Activated gamma-delta T cell treated with Interleukin-2 at 50 U/mL for 16 hours (primary cell): Measurements from ENCODE around the gene B4GALT3.

ENCODE experiments used
- DNase-seq: peaks from one replicate; pipeline ENCODE4 v3.0.0-alpha.2; 2020

B4GALT3 gene

GRCh38 chr1:161201836-161202712 lies 24.8 kb upstream of the B4GALT3 start, which contains the start of gene NDUFS2:
TSS of gene NDUFS2 (plus strand) at chr1:161202367. CDS start at chr1:161202386, 19 bp downstream.
- peak; percentile 95 for DNase-seq

- no peak for DNase-seq
Observed at GRCh38 chr1:161200992-161201835, 23.9 kb upstream of the B4GALT3 start.

DNA sequence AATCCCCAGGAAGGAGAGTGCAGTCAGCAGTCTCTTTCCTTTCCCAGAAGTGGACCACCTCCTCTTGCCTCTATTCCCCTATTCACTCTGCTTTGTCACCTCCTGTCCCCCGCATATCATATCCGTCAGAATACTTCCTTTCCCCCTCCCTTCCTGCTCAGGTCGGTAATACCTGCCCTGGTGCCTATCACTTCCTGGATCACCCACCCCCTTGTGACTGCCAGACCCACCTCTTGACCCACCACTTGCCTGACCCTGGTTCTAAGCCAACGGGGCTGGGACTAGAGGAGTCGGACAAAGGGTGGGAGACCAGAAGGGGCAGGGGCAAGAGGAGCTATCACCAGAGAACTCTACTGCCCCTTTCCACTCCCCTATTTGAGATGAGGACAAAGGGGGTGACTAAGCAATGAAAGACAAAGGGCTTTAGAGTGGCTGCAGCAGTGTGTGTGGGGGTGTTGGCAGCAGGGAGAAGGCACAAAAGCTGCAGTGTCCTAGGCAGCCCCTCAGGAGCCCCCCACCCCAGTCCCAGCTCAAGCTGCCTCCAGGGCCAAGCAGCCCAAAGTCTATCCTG lies 23.2 kb upstream of the B4GALT3 start:
- DNase-seq = no peak

- no peak for DNase-seq
Observed at GRCh38 chr1:161199506-161200139, 22.3 kb upstream of the B4GALT3 start.

DNA sequence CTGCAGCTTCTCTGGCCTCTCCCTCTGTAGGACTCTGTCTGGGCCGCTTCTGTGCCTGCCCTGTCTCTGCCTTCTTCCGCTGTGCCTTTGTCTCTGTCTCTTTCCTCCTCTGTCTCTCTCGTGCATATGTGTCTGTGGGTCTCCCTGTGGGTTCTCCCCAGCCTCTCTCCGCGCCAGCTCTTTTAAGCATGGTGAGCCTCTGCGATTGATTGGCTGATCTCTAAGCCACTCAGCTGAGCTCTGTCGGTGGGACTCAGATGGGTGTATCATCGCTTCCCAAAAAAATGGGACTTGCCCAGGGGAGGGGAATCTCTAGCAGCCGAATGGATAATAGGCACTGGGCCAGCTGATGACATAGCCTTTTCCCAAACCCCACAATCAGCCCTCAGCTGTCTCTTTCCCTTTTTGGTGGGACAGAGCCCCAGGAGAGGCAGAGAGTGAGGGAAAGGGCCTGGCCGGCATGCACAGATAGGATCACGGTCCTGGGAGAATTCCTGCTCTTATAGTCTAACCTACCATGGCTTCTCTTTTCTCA lies 21.7 kb upstream of the B4GALT3 start, which contains the start of gene ADAMTS4:
Gene ADAMTS4, minus strand, starts transcription at position 158 of the 535 bp plus-strand sequence. CDS start 427 bp downstream, outside the sequence.
- DNase-seq = no peak

- DNase-seq = no peak
Observed at GRCh38 chr1:161198194-161198896, 21.0 kb upstream of the B4GALT3 start.

DNA sequence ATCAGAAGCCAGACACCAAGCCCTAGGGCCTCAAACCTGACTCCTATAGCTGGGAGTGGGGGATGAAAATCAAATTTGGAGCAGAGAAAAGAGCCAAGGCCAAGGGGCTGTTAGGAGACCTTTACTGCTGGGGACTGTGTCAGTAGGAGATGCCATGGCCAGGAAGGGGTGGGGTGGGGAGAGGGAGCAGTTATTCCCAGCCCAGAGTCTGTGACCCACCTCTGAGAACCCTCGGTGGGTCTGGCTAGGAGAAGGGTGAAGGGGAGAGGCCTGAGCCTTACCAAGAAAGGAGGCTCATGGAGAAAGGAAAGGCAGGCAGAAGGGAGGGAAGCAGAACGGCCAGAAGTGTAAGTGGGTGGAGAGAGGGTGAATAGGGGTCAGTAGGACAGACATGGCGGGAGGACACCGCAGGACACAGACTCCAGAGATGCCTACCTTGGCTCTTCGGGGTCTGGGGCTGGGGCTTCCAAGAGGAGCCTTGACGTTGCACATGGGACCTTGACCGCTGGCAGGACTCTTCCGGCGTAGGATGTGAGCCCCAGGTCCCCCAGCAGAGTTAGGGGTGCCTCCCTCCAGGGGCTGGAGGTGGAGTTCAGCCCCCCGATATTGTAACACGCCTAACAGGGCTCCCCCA lies 20.4 kb upstream of the B4GALT3 start:
- DNase-seq = no peak

DNA sequence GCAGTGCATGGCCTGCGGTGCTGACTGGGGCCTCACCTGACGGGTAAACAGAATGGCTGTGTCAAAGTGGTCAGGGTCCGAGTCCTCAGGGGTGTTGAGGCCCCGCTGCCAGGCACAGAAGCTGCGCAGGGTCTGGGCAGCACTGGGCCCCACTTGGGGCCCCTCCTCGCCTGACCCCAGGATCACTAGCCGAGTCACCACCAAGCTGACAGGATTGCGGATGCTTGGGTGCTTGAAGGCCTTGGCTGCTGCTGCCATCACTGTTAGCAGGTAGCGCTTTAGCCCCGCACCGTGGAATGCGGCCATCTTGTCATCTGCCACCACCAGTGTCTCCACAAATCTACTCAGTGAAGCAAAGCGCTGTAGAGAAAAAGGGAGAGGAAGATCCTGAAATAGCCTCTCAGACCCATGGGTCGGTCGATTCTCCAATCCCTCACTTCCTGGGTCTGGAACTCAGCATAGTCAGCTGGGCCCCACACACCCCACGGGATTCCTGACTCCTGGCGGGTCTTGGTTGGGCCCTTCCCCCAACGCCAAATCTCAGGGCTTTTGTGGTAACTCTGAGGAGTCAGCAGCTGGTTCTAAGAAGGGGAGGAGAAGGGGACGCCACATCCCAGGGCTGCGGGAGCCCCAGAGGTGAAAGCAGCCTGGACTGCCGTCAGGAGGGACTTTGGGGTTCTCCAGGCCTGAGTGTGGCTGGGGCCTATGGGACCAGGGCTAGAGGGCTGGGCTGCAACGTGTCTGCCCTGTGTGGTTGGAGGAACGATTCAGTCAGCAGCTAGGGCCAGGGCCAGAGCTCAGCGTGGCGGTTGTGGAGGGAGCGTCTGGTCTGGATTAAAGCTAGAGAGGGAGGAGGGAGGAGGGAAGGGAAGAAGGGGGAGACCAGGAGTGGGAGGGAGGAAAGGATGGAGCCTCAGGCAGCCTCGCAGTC lies 19.5 kb upstream of the B4GALT3 start:
- no peak for DNase-seq

- no peak for DNase-seq
Observed at GRCh38 chr1:161196111-161196510, 18.8 kb upstream of the B4GALT3 start.

- no peak for DNase-seq
Observed at GRCh38 chr1:161195171-161195570, 17.9 kb upstream of the B4GALT3 start.

GRCh38 chr1:161193561-161194235 lies 16.4 kb upstream of the B4GALT3 start:
- DNase-seq = no peak

DNA sequence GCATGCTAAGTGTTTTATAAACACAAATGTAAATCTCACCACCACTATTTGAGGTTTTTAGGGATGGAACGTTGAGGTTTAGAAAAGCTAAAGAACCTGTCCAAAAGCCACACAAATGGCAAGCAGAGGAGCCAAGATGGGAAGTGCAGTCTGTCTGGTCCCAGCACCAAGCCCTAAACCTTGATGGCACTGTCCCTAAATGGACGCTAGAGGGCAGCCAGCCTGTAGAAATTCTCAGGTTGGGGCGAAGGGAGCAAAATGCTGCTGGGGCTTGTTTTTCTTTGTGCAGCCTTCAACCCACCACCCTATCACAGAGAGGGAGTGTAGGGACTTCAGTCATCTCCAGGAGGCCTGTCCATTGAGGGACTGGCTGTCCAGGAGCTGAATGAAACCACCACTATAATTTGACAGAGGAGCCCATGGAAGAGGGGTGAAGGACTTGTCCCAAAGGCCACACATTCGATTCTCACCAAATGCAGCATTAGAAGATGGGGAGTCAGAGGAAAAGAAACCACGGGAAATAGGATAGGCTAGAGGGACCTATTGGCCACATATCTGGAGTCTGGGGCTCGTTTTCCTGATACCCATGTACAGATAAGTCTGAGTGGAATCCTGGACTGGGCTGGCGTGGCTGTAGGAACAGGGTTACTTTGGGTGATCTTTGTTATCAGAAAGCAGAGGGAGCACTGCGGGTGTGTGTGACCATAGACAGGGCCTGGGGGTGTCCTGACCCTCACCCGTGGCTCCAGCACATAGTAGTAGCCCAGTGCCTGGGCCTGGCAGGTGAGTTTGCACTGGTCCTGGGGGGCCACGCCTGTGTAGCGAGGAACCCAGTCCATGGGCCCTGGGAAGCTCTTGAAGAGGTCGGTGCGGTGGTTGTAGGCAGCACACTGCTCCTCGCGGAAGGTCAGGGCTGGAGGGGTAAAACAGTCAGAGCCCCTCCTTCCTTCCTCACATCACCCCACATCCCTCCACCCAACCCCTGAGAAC lies 15.5 kb upstream of the B4GALT3 start:
- DNase-seq = peak; percentile 69

DNA sequence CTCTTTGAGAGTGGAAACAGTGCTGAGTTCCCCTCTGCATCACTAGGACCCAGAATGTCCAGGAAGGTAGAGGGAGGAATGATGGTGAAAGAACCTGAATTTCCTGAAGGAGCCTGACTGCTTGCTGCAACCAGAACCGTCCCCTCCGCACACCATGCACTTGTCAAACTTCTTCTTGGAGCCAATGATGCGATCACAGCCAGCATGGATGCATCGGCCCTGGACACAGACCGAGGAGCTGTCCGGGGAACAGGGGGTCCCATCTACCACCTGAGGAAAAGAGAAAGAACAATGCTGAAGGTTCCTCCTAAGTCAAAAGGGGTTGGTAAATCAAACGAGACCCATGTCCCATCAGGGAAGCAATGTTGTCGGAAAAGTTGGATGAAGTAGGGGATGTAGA lies 14.7 kb upstream of the B4GALT3 start:
- no peak for DNase-seq

GRCh38 chr1:161190962-161191521 lies 13.7 kb upstream of the B4GALT3 start:
- no peak for DNase-seq

DNA sequence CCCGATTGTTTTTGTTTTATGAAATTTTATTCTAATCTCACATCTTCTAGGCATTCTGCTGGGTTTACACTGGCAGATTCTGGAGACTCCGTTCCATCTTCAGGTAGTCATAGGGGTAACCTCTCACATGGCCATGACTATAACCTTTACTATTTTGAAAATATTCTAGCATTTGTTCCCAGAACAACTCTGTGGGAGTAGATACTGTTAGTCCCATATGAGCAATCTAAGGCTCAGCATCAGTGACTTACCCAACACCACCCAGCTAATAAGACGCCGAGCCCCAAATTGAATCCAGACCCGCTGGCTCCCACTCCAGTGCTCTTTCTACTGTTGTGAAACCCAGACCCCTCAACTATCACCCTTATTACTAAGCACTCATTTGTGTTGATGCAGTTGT lies 11.7 kb upstream of the B4GALT3 start:
- DNase-seq = no peak

DNA sequence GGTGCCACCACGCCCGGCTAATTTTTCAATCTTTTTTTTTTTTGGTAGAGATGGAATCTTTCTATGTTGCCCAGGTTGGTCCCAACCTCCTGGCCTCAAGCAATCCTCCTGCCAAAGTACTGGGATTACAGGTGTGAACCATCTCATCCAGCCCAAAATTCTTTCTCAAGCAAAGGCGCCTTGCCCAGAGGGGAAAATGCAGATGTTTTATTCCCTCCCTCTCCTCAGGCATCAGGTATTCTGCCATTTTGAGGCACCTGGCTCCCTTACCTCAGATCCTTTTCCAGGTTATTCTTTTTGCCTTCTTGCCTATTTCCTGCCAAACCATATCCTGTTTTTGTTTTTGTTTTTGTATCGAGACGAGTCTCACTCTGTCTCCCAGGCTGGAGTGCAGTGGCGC lies 11.1 kb upstream of the B4GALT3 start:
- DNase-seq = no peak

DNA sequence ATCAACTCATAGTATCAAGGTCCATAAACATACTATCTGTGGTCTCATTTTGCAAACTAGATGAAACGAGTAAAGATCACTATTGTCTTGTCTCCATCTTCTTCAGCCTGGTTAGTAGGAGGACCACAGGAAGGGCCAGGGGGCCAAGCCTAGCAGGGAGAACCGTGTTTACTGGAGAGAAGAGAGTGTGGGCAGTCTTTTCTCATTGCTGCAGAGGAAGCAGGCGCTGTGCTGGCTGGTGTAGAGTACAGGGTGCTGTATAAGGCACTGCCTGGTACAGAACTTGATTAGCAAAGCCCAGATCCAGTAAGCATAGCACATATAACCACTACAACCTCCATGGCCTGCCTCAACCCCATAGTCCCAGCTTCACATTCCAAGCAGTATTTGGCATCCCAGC lies 10.0 kb upstream of the B4GALT3 start:
- DNase-seq = no peak

- DNase-seq = no peak
Observed at GRCh38 chr1:161185732-161186311, 8.5 kb upstream of the B4GALT3 start.
